Measurements from ENCODE around the gene VEGFC. TPM values are rescaled to one million over a fixed set of nuclear protein-coding genes. Genes with fewer than 3 reads are reported as not detected.

VEGFC gene
- total RNA-seq, 2 experiments from 2014 or later = not detected

GRCh38 chr4:176778491-176778890 is 14.2 kb downstream of the VEGFC start:
- Mint-ChIP-seq H3K4me3 (no peak overlapping the region), H3K9me3 (no peaks in the 10 kb centered on the region), H3K36me3 (ENCODE audit: low read depth) (no peaks in the 10 kb centered on the region), H3K27ac (no peak overlapping the region), H3K4me1 (ENCODE audit: low read depth) (no peaks in the 10 kb centered on the region), H3K27me3 (ENCODE audit: low read depth) (peaks cover 7% of the 10 kb centered on the region)
- no peak for DNase-seq
- intact Hi-C loops (cut with micrococcal nuclease) = no loop called here
- CTCF ChIA-PET = no interaction called here

GRCh38 chr4:176778063-176778462 is 14.7 kb downstream of the VEGFC start:
- CTCF ChIA-PET = no interaction called here
- no peaks in the 10 kb centered on the region for H3K36me3 Mint-ChIP-seq (ENCODE audit: low read depth)
- H3K4me3 Mint-ChIP-seq = no peak overlapping the region
- no peak overlapping the region for H3K27ac Mint-ChIP-seq
- intact Hi-C loops (cut with micrococcal nuclease) = no loop called here
- no peak for DNase-seq
- no peaks in the 10 kb centered on the region for H3K9me3 Mint-ChIP-seq
- H3K27me3 Mint-ChIP-seq (ENCODE audit: low read depth) = peaks cover 7% of the 10 kb centered on the region
- no peaks in the 10 kb centered on the region for H3K4me1 Mint-ChIP-seq (ENCODE audit: low read depth)

- Mint-ChIP-seq H3K4me3 (no peak overlapping the region), H3K27me3 (ENCODE audit: low read depth) (peaks cover 7% of the 10 kb centered on the region), H3K27ac (no peak overlapping the region), H3K36me3 (ENCODE audit: low read depth) (no peaks in the 10 kb centered on the region), H3K4me1 (ENCODE audit: low read depth) (no peaks in the 10 kb centered on the region), H3K9me3 (no peaks in the 10 kb centered on the region)
- no peak for DNase-seq
- CTCF ChIA-PET = interaction anchor here (0.7 kb wide), 1 partner anchor 150 kb away, joined by 3 read pairs; no protein-coding TSS in a partner anchor
- intact Hi-C loops (cut with micrococcal nuclease) = no loop called here
Observed at GRCh38 chr4:176775338-176775737, 17.4 kb downstream of the VEGFC start.

GRCh38 chr4:176774852-176775251 is 17.9 kb downstream of the VEGFC start:
- Mint-ChIP-seq H3K27ac (no peak overlapping the region), H3K4me3 (no peak overlapping the region), H3K27me3 (ENCODE audit: low read depth) (peaks cover 7% of the 10 kb centered on the region), H3K36me3 (ENCODE audit: low read depth) (no peaks in the 10 kb centered on the region), H3K4me1 (ENCODE audit: low read depth) (no peaks in the 10 kb centered on the region), H3K9me3 (no peaks in the 10 kb centered on the region)
- no peak for DNase-seq
- CTCF ChIA-PET = interaction anchor here (0.7 kb wide), 1 partner anchor 150 kb away, joined by 3 read pairs; no protein-coding TSS in a partner anchor
- intact Hi-C loops (cut with micrococcal nuclease) = no loop called here

- Mint-ChIP-seq H3K36me3 (ENCODE audit: low read depth) (no peaks in the 10 kb centered on the region), H3K4me1 (ENCODE audit: low read depth) (no peaks in the 10 kb centered on the region), H3K4me3 (no peak overlapping the region), H3K27me3 (ENCODE audit: low read depth) (no peaks in the 10 kb centered on the region), H3K27ac (no peak overlapping the region), H3K9me3 (peaks cover 9% of the 10 kb centered on the region)
- no peak for DNase-seq
- intact Hi-C loops (cut with micrococcal nuclease) = no loop called here
- CTCF ChIA-PET = no interaction called here
Observed at GRCh38 chr4:176769514-176769913, 23.2 kb downstream of the VEGFC start.

- no peaks in the 10 kb centered on the region for H3K36me3 Mint-ChIP-seq (ENCODE audit: low read depth)
- H3K27me3 Mint-ChIP-seq (ENCODE audit: low read depth) = no peaks in the 10 kb centered on the region
- H3K4me1 Mint-ChIP-seq (ENCODE audit: low read depth) = no peaks in the 10 kb centered on the region
- no peak overlapping the region for H3K27ac Mint-ChIP-seq
- peaks cover 9% of the 10 kb centered on the region for H3K9me3 Mint-ChIP-seq
- no peak for DNase-seq
- intact Hi-C loops (cut with micrococcal nuclease) = no loop called here
- CTCF ChIA-PET = no interaction called here
- H3K4me3 Mint-ChIP-seq = no peak overlapping the region
Observed at GRCh38 chr4:176767183-176767582, 25.5 kb downstream of the VEGFC start.

GRCh38 chr4:176762661-176763308 is 29.9 kb downstream of the VEGFC start:
- intact Hi-C loops (cut with micrococcal nuclease) = no loop called here
- Mint-ChIP-seq H3K9me3 (peaks cover 7% of the 10 kb centered on the region), H3K4me1 (ENCODE audit: low read depth) (no peaks in the 10 kb centered on the region), H3K4me3 (no peak overlapping the region), H3K27ac (no peak overlapping the region), H3K27me3 (ENCODE audit: low read depth) (no peaks in the 10 kb centered on the region), H3K36me3 (ENCODE audit: low read depth) (no peaks in the 10 kb centered on the region)
- no peak for DNase-seq
- CTCF ChIA-PET = no interaction called here

GRCh38 chr4:176761872-176762271 is 30.9 kb downstream of the VEGFC start:
- intact Hi-C loops (cut with micrococcal nuclease) = no loop called here
- H3K4me1 Mint-ChIP-seq (ENCODE audit: low read depth) = no peaks in the 10 kb centered on the region
- peaks cover 3% of the 10 kb centered on the region for H3K9me3 Mint-ChIP-seq
- no peak for DNase-seq
- H3K4me3 Mint-ChIP-seq = no peak overlapping the region
- H3K36me3 Mint-ChIP-seq (ENCODE audit: low read depth) = no peaks in the 10 kb centered on the region
- no peak overlapping the region for H3K27ac Mint-ChIP-seq
- CTCF ChIA-PET = no interaction called here
- no peaks in the 10 kb centered on the region for H3K27me3 Mint-ChIP-seq (ENCODE audit: low read depth)

- DNase-seq = no peak
- Mint-ChIP-seq H3K36me3 (ENCODE audit: low read depth) (no peaks in the 10 kb centered on the region), H3K9me3 (no peaks in the 10 kb centered on the region), H3K27ac (no peak overlapping the region), H3K4me1 (ENCODE audit: low read depth) (no peaks in the 10 kb centered on the region), H3K27me3 (ENCODE audit: low read depth) (peaks cover 1% of the 10 kb centered on the region), H3K4me3 (no peak overlapping the region)
- CTCF ChIA-PET = no interaction called here
- intact Hi-C loops (cut with micrococcal nuclease) = no loop called here
Observed at GRCh38 chr4:176760471-176760870, 32.3 kb downstream of the VEGFC start.

GRCh38 chr4:176758731-176759130 is 34.0 kb downstream of the VEGFC start:
- Mint-ChIP-seq H3K4me1 (ENCODE audit: low read depth) (no peaks in the 10 kb centered on the region), H3K4me3 (no peak overlapping the region), H3K27ac (no peak overlapping the region), H3K27me3 (ENCODE audit: low read depth) (peaks cover 3% of the 10 kb centered on the region), H3K9me3 (no peaks in the 10 kb centered on the region), H3K36me3 (ENCODE audit: low read depth) (no peaks in the 10 kb centered on the region)
- no peak for DNase-seq
- CTCF ChIA-PET = no interaction called here
- intact Hi-C loops (cut with micrococcal nuclease) = no loop called here

GRCh38 chr4:176758323-176758722 is 34.4 kb downstream of the VEGFC start:
- DNase-seq = no peak
- CTCF ChIA-PET = no interaction called here
- Mint-ChIP-seq H3K27me3 (ENCODE audit: low read depth) (peaks cover 3% of the 10 kb centered on the region), H3K36me3 (ENCODE audit: low read depth) (no peaks in the 10 kb centered on the region), H3K27ac (no peak overlapping the region), H3K4me1 (ENCODE audit: low read depth) (no peaks in the 10 kb centered on the region), H3K4me3 (no peak overlapping the region), H3K9me3 (no peaks in the 10 kb centered on the region)
- intact Hi-C loops (cut with micrococcal nuclease) = no loop called here

GRCh38 chr4:176755613-176756012 is 37.1 kb downstream of the VEGFC start:
- CTCF ChIA-PET = no interaction called here
- H3K9me3 Mint-ChIP-seq = no peaks in the 10 kb centered on the region
- H3K4me3 Mint-ChIP-seq = no peak overlapping the region
- intact Hi-C loops (cut with micrococcal nuclease) = no loop called here
- peaks cover 3% of the 10 kb centered on the region for H3K27me3 Mint-ChIP-seq (ENCODE audit: low read depth)
- no peak overlapping the region for H3K27ac Mint-ChIP-seq
- H3K36me3 Mint-ChIP-seq (ENCODE audit: low read depth) = no peaks in the 10 kb centered on the region
- DNase-seq = no peak
- no peaks in the 10 kb centered on the region for H3K4me1 Mint-ChIP-seq (ENCODE audit: low read depth)

- H3K4me1 Mint-ChIP-seq (ENCODE audit: low read depth) = no peaks in the 10 kb centered on the region
- H3K27ac Mint-ChIP-seq = no peak overlapping the region
- H3K9me3 Mint-ChIP-seq = no peaks in the 10 kb centered on the region
- peaks cover 3% of the 10 kb centered on the region for H3K27me3 Mint-ChIP-seq (ENCODE audit: low read depth)
- CTCF ChIA-PET = no interaction called here
- DNase-seq = no peak
- H3K4me3 Mint-ChIP-seq = no peak overlapping the region
- intact Hi-C loops (cut with micrococcal nuclease) = no loop called here
- no peaks in the 10 kb centered on the region for H3K36me3 Mint-ChIP-seq (ENCODE audit: low read depth)
Observed at GRCh38 chr4:176755001-176755400, 37.7 kb downstream of the VEGFC start.
